ENCODE measurements around the gene APRT. TPM values are rescaled to one million over a fixed set of nuclear protein-coding genes. Genes with fewer than 3 reads are reported as not detected.

APRT gene
- total and polyA plus RNA-seq, 2 of the 4 experiments (the other 2 are of a cell fraction) = 40.5 to 157 TPM

GRCh38 chr16:88839745-88840599 is 28.2 kb upstream of the APRT start (continued):
- TF ChIP-seq SMC3 (IDR thresholded peaks at IDR 0.05; ENCODE audit: low read depth, low read length) = no peak

DNA sequence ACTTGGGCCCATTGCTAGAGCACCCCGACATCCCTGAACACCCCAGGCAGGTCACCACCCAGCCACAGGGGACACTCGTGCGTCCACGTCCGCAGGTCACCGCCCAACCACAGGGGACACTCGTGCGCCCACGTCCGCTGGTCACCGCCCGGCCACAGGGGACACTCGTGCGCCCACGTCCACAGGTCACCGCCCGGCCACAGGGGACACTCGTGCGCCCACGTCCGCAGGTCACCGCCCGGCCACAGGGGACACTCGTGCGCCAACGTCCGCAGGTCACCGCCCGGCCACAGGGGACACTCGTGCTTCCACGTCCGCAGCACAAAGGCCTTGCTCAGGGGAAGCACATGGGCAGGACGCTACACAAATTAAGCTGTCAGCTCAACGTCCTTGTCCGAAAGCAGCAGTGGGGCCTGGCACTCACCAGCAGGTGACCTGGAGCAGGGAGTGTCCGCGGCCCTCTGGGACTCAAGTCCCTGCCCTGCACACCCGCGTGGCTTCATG is 27.4 kb upstream of the APRT start:
- peaks cover 8% of the 10 kb centered on the region; the same call in 1 of the 2 replicates for H4K20me1 ChIP-seq (ENCODE audit: insufficient read depth, low read length)
- H3K23ac ChIP-seq (ENCODE audit: low read depth, low read length) = no peak overlapping the region
- in situ Hi-C loops (cut with MboI; ENCODE audit: low sequenced_read_pairs) (no loop called here), dilution Hi-C loops (cut with HindIII; ENCODE audit: low sequenced_read_pairs, unreplicated experiment) (no loop called here), intact Hi-C loops (cut with micrococcal nuclease) (no loop called here)
- no peak overlapping the region for H2BK15ac ChIP-seq (ENCODE audit: low read depth, low read length)
- peaks cover 38% of the 10 kb centered on the region for H3K36me3 ChIP-seq (ENCODE audit: control insufficient read depth, insufficient read depth, low read length)
- no peak overlapping the region for H3K27ac ChIP-seq (ENCODE audit: insufficient read depth, low read length)
- no peak overlapping the region for H3K56ac ChIP-seq (ENCODE audit: extremely low read depth, insufficient read depth, low read length)
- H2AK5ac ChIP-seq (ENCODE audit: low read depth, low read length) = no peak overlapping the region
- no peak overlapping the region for H3K4me3 ChIP-seq (ENCODE audit: insufficient read depth, low read depth, low read length)
- H3K4ac ChIP-seq (ENCODE audit: low read depth, low read length) = no peak overlapping the region
- H2BK20ac ChIP-seq (ENCODE audit: low read depth, low read length) = no peak overlapping the region
- H3K18ac ChIP-seq (ENCODE audit: low read depth, low read length) = no peak overlapping the region
- no TSS peak for BruUV-seq (replicated peaks)
- no peak overlapping the region for H3K4me2 ChIP-seq (ENCODE audit: low read depth, low read length)
- H4K8ac ChIP-seq (ENCODE audit: low read depth in 2 of 2, low read length in 2 of 2) = no peak overlapping the region
- no peak overlapping the region for H2AK9ac ChIP-seq (replicated peaks; ENCODE audit: low read depth, low read length, poor library complexity)
- no peaks in the 10 kb centered on the region for H3K27me3 ChIP-seq (ENCODE audit: control insufficient read depth, insufficient read depth, low read length)
- peaks cover 0 to 4% of the 10 kb centered on the region in 2 experiments; a peak in 1 of 4 replicates for H3K79me1 ChIP-seq (ENCODE audit: low read depth in 1 of 2, low read length in 2 of 2)
- no peak overlapping the region for H2AFZ ChIP-seq (replicated peaks; ENCODE audit: low read length, poor library complexity)
- ChIA-PET CTCF (no interaction called here), POLR2A (ENCODE audit: unreplicated experiment) (no interaction called here)
- H2BK5ac ChIP-seq (ENCODE audit: low read depth, low read length, poor library complexity, severe bottlenecking) = no peak overlapping the region
- H2BK120ac ChIP-seq (ENCODE audit: low read depth, low read length) = no peak overlapping the region
- no peaks in the 10 kb centered on the region for H3K9me3 ChIP-seq (ENCODE audit: control insufficient read depth, insufficient read depth, low read length)
- H4K5ac ChIP-seq (ENCODE audit: low read depth, low read length) = no peak overlapping the region
- ATAC-seq (ENCODE audit: low read depth) (no peak), DNase-seq (no peak)
- no peak overlapping the region for H4K91ac ChIP-seq (ENCODE audit: insufficient read depth, low read depth, low read length)
- no peak overlapping the region for H3K9ac ChIP-seq (ENCODE audit: low read depth, low read length)
- 91% methylated on average over 28 of the region's 39 CpGs; no CpG with 5 or more reads in 1 of the 2 experiments for WGBS, 2 experiments (ENCODE audit: extremely low coverage in 2 of 2, insufficient read length in 1 of 2)
- H3K9me1 ChIP-seq (ENCODE audit: insufficient read depth, low read length) = no peaks in the 10 kb centered on the region
- H3K4me1 ChIP-seq (ENCODE audit: control insufficient read depth, insufficient read depth, low read length) = no peaks in the 10 kb centered on the region
- H3K14ac ChIP-seq (replicated peaks; ENCODE audit: low read depth, low read length) = no peak overlapping the region
- no peak for TF ChIP-seq MAFK (IDR thresholded peaks at IDR 0.05; ENCODE audit: low read depth, low read length)
- no peak for TF ChIP-seq BHLHE40 (IDR thresholded peaks at IDR 0.05; ENCODE audit: low read depth, low read length)
- no peak for TF ChIP-seq RCOR1 (IDR thresholded peaks at IDR 0.05; ENCODE audit: insufficient replicate concordance, low read length)
- TF ChIP-seq, protein P1, sequence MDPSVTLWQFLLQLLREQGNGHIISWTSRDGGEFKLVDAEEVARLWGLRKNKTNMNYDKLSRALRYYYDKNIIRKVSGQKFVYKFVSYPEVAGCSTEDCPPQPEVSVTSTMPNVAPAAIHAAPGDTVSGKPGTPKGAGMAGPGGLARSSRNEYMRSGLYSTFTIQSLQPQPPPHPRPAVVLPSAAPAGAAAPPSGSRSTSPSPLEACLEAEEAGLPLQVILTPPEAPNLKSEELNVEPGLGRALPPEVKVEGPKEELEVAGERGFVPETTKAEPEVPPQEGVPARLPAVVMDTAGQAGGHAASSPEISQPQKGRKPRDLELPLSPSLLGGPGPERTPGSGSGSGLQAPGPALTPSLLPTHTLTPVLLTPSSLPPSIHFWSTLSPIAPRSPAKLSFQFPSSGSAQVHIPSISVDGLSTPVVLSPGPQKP (IDR thresholded peaks at IDR 0.05; ENCODE audit: borderline replicate concordance, low read depth, low read length) = no peak
- no peak for TF ChIP-seq MXI1 (IDR thresholded peaks at IDR 0.05; ENCODE audit: borderline replicate concordance, low read depth, low read length)
- no peak for TF ChIP-seq SMC3 (IDR thresholded peaks at IDR 0.05; ENCODE audit: low read depth, low read length)
- no peak for TF ChIP-seq RFX5 (IDR thresholded peaks at IDR 0.05; ENCODE audit: low read depth, low read length)
- TF ChIP-seq CEBPB (IDR thresholded peaks at IDR 0.05; ENCODE audit: low read depth, low read length) = no peak
- no peak for TF ChIP-seq POLR2A (IDR thresholded peaks at IDR 0.05; ENCODE audit: low read depth, low read length)
- no peak for TF ChIP-seq FOS (IDR thresholded peaks at IDR 0.05; ENCODE audit: low read depth, low read length)
- TF ChIP-seq RAD21 (IDR thresholded peaks at IDR 0.05; ENCODE audit: low read length) = no peak
- no peak for TF ChIP-seq MAZ (IDR thresholded peaks at IDR 0.05; ENCODE audit: borderline replicate concordance, low read depth, low read length)
- no peak for TF ChIP-seq NFE2L2 (IDR thresholded peaks at IDR 0.05; ENCODE audit: low read depth, low read length)
- TF ChIP-seq CHD1 (IDR thresholded peaks at IDR 0.05; ENCODE audit: low read depth, low read length) = no peak
- TF ChIP-seq, protein P2, sequence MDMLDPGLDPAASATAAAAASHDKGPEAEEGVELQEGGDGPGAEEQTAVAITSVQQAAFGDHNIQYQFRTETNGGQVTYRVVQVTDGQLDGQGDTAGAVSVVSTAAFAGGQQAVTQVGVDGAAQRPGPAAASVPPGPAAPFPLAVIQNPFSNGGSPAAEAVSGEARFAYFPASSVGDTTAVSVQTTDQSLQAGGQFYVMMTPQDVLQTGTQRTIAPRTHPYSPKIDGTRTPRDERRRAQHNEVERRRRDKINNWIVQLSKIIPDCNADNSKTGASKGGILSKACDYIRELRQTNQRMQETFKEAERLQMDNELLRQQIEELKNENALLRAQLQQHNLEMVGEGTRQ (IDR thresholded peaks at IDR 0.05; ENCODE audit: low read depth, low read length) = no peak

Data from IMR-90 (cell line).